Fibroblast of lung (primary cell): ENCODE results near the gene PTX4.

Experiments
- CTCF ChIP-seq, 2 donors: IDR thresholded peaks in 1 of 2; conservative IDR thresholded peaks in 1 of 2; 1 replicate in 1 of 2; 2 replicates in 1 of 2; pipeline ENCODE4 v1.5.1; 2011 to 2012; ENCODE audit warnings: low read length in 2 of 2, control low read depth in 1 of 2, inconsistent platforms in 1 of 2, low read depth in 1 of 2, mild to moderate bottlenecking in 1 of 2
- EZH2 ChIP-seq: IDR thresholded peaks from 2 replicates; pipeline ENCODE4 v1.5.1; 2012; ENCODE audit warnings: low read length, control low read depth, mild to moderate bottlenecking; ENCODE audit errors: missing control alignments

DNA sequence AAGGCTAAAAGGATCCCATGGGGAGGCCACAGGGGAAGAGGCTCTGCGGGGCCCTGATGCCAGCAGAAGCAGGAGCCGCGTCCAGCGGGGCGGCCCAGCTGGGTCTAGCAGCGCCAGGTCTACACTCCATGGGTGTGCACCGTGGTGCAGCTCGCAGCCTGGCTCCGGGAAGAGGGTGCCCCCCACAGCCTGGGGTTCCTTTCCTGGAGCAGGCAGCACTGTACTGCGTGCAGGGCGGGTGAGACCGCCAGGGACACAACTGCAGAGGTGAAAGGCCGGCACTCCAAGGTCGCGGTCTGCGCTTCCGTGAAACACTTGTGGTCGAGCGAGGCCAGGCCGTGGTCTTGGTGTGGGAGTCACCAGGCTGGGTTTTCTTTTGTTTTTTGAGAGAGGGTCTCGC is 37.9 kb downstream of the PTX4 start:
- no peak for TF ChIP-seq CTCF (conservative IDR thresholded peaks at IDR 0.05 in 1 of 2, IDR thresholded peaks at IDR 0.05 in 1 of 2; ENCODE audit: low read depth in 1 of 2, low read length in 2 of 2)
- TF ChIP-seq EZH2, result no peak
